Prostate gland (tissue), 2 donors: ENCODE data around the gene LINC00305.

ENCODE experiments used
- POLR2A ChIP-seq: fragments of 450-650 bp; IDR thresholded peaks from one replicate; pipeline ENCODE4 v1.6.1; 2016; ENCODE audit warnings: antibody characterized with exemption, mild to moderate bottlenecking
- POLR2AphosphoS5 ChIP-seq: sonication (generic); formaldehyde crosslinking; IDR thresholded peaks from one replicate; pipeline ENCODE4 v1.6.1; 2017; ENCODE audit warnings: antibody characterized with exemption
- TF ChIP-seq, protein P1 (sequence below), 4 experiments: fragments of 200-600 bp in 2 of 4; fragments of 450-650 bp in 2 of 4; sonication (generic) in 2 of 4; IDR thresholded peaks; 1 replicate in 3 of 4; 2 replicates in 1 of 4; pipeline ENCODE4 v1.5.1; 2016 to 2019; ENCODE audit warnings: antibody characterized with exemption in 4 of 4, mild to moderate bottlenecking in 2 of 4, moderate library complexity in 2 of 4

- TF ChIP-seq POLR2A: no peak
- TF ChIP-seq, protein P1, sequence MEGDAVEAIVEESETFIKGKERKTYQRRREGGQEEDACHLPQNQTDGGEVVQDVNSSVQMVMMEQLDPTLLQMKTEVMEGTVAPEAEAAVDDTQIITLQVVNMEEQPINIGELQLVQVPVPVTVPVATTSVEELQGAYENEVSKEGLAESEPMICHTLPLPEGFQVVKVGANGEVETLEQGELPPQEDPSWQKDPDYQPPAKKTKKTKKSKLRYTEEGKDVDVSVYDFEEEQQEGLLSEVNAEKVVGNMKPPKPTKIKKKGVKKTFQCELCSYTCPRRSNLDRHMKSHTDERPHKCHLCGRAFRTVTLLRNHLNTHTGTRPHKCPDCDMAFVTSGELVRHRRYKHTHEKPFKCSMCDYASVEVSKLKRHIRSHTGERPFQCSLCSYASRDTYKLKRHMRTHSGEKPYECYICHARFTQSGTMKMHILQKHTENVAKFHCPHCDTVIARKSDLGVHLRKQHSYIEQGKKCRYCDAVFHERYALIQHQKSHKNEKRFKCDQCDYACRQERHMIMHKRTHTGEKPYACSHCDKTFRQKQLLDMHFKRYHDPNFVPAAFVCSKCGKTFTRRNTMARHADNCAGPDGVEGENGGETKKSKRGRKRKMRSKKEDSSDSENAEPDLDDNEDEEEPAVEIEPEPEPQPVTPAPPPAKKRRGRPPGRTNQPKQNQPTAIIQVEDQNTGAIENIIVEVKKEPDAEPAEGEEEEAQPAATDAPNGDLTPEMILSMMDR (IDR thresholded peaks at IDR 0.05): no peak
- TF ChIP-seq POLR2AphosphoS5: no peak
Observed at GRCh38 chr18:64094210-64094609, 54.7 kb downstream of the LINC00305 start.
